K562 (cell line): ENCODE data around the gene KCNH2. TPM values are rescaled to one million over a fixed set of nuclear protein-coding genes. Genes with fewer than 3 reads are reported as not detected.

Source experiments
- ASH1L ChIP-seq: fragments of 450-650 bp; IDR thresholded peaks from 2 replicates; pipeline ENCODE4 v1.6.1; 2018; ENCODE audit warnings: borderline replicate concordance, mild to moderate bottlenecking, low read depth; ENCODE audit not compliant: partially characterized antibody
- ATF2 ChIP-seq: sonication (generic); formaldehyde crosslinking; IDR thresholded peaks from 2 replicates; pipeline ENCODE4 v1.8.1; 2022; ENCODE audit warnings: missing genetic modification reagents
- CBX8 ChIP-seq: fragments of 200-600 bp; sonication (generic); IDR thresholded peaks from 2 replicates; pipeline ENCODE4 v1.6.1; 2012; ENCODE audit warnings: borderline replicate concordance, mixed run types, low read depth, mild to moderate bottlenecking, moderate library complexity, mixed read lengths, low read length, control low read depth, inconsistent platforms; ENCODE audit not compliant: poor library complexity, severe bottlenecking; ENCODE audit errors: extremely low read depth
- KAT7 ChIP-seq: sonication (generic); formaldehyde crosslinking; IDR thresholded peaks from 2 replicates; pipeline ENCODE4 v1.8.0; 2022; ENCODE audit warnings: missing genetic modification reagents, mild to moderate bottlenecking, borderline replicate concordance
- MXI1 ChIP-seq: IDR thresholded peaks from 2 replicates; pipeline ENCODE4 v1.6.1; 2011; ENCODE audit warnings: low read depth, mild to moderate bottlenecking, improper control_type of control experiment, low read length
- PHB2 ChIP-seq: fragments of 450-650 bp; IDR thresholded peaks from 2 replicates; pipeline ENCODE4 v1.6.1; 2017; ENCODE audit warnings: low read depth
- PTBP1 ChIP-seq: fragments of 200-400 bp; formaldehyde crosslinking; IDR thresholded peaks from 2 replicates; pipeline ENCODE4 v1.6.1; 2017; ENCODE audit warnings: low read depth, low read length
- SAFB2 ChIP-seq: fragments of 200-400 bp; formaldehyde crosslinking; IDR thresholded peaks from 2 replicates; pipeline ENCODE4 v1.6.1; 2018; ENCODE audit warnings: borderline replicate concordance, low read length, low read depth, moderate library complexity; ENCODE audit not compliant: severe bottlenecking
- ZFP36 ChIP-seq: fragments of 150-350 bp; IDR thresholded peaks from 2 replicates; pipeline ENCODE4 v1.6.1; 2018; ENCODE audit warnings: low read length, low read depth; ENCODE audit not compliant: partially characterized antibody
- ZNF143 ChIP-seq: sonication (generic); formaldehyde crosslinking; IDR thresholded peaks from 2 replicates; pipeline ENCODE4 v1.9.0; 2022; ENCODE audit warnings: mild to moderate bottlenecking, missing genetic modification reagents
- ZNF384 ChIP-seq: IDR thresholded peaks from 2 replicates; pipeline ENCODE4 v1.6.1; 2012; ENCODE audit warnings: low read depth, low read length, improper control_type of control experiment
- ZNF551 ChIP-seq: fragments of 250-450 bp; sonication (Bioruptor Pico); IDR thresholded peaks from 2 replicates; pipeline ENCODE4 v1.5.0; 2021; ENCODE audit warnings: mild to moderate bottlenecking, moderate library complexity
- ZSCAN29 ChIP-seq: fragments of 450-650 bp; IDR thresholded peaks from 2 replicates; pipeline ENCODE4 v1.6.1; 2017
- polyA plus RNA-seq, 8 experiments: library from polyadenylated mRNA; depleted of rRNA in 4 of 8; stranded (reverse) in 5 of 8; unstranded in 3 of 8; fragments of >200 nt; fragmentation: Nextera tagmentation in 2 of 8; fragmentation: Illumina TruSeq in 1 of 8; extraction: Ambion mirVana in 2 of 8; extraction: Trizol in 1 of 8; gene quantifications; 2 replicates each; pipeline versions ENCODE4 v1.2.1 to v1.2.3, GENCODE V29; 2011 to 2014; ENCODE audit warnings: inconsistent platforms in 1 of 8, missing spikeins in 1 of 8
- total RNA-seq, 7 experiments: library from RNA; depleted of rRNA in 6 of 7; stranded (reverse); fragments of >200 nt in 6 of 7; fragmentation: Illumina TruSeq in 2 of 7; extraction: Trizol in 2 of 7; gene quantifications; 2 replicates each; pipeline versions ENCODE4 v1.2.1 to v1.2.3, GENCODE V29; 2011 to 2021; ENCODE audit warnings: low replicate concordance in 1 of 7

Gene KCNH2
- total and polyA plus RNA-seq, 9 of the 15 experiments (the other 6 are each of a cell fraction or from before 2014, with no cell fraction given), result 18.1 to 368 (median 218) TPM

- no peak for TF ChIP-seq PHB2
- no peak for TF ChIP-seq KAT7 (CRISPR knock-in tag)
- TF ChIP-seq CBX8, result no peak
- no peak for TF ChIP-seq SAFB2
- TF ChIP-seq MXI1, result no peak
- TF ChIP-seq ZSCAN29, result no peak
- TF ChIP-seq ASH1L, result no peak
- no peak for TF ChIP-seq ZFP36
- TF ChIP-seq ATF2 (CRISPR knock-in tag), result no peak
- TF ChIP-seq ZNF384, result no peak; the same call in 1 of the 2 replicates
- TF ChIP-seq PTBP1, result no peak
- no peak for TF ChIP-seq ZNF143 (CRISPR knock-in tag)
- TF ChIP-seq ZNF551 (CRISPR knock-in tag), result no peak
- TF ChIP-seq, all 486 proteins: peak for 129
These were observed 15.3 kb downstream of the KCNH2 start (continued) for GRCh38 chr7:150962553-150963399.
